Islet of Langerhans (tissue), 1 donor: Measurements from ENCODE around the gene PLA2G4A.

Experiments
- FAIRE-seq: peaks from one replicate; lab custom pipeline; 2011; peaks lifted over from hg19 to GRCh38; lab: Jason Lieb, UNC

The PLA2G4A gene

DNA sequence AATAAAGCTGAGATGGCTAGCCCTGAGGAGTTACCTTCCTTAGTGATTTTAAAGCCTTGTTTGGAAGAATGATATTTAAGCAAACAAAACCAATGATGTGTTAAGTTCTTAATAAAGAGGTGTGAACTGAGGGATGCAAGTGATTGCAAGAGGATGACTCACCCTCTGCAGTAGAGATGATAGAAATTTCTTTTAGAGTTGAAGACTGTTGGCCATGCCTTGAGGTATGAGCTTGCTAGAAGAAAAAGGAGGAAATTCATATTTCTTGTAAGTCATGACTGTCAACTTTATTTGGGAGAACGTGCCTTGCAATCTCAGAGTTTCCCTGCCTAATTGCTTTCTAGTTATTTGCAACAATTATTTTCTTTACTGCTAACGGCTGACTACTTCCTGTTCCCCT, 94.7 kb downstream of the PLA2G4A start:
- no peak for FAIRE-seq

DNA sequence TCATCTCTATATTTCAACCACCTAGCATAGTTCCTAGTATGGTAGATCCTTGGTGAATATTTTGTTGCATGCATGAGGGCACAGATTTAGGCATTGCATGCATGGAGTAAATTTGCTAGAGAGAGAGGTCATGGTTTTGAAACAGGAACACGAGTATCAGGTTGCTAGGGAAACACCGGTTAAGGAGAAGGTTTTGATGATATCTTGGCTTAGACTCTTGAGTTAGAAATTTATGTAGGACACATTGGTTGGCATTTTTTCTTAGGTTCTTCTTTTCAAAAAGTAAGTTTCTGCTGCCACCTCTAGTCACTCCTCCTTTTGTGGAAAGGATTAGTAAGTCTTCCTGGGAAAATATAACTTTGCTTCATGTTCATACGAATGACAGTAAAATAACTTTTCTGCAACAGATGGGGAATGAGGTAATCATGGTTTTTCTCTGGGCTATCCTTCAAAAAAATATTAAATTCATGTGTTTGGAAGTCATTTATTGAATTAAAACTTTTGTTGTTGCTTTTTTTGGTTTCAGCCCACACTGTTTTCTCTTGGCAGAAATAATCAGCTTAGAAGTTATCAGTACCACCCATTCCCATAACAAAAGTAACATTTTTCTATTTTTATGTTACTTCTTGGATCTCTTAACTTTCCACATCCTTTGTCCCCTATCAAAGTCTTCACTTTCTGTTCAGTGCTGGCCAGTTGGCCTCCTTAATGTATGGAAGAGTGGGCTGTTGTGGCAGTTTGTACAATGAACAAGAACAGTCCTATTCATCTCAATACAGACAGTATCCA, 97.3 kb downstream of the PLA2G4A start:
- FAIRE-seq: no peak

DNA sequence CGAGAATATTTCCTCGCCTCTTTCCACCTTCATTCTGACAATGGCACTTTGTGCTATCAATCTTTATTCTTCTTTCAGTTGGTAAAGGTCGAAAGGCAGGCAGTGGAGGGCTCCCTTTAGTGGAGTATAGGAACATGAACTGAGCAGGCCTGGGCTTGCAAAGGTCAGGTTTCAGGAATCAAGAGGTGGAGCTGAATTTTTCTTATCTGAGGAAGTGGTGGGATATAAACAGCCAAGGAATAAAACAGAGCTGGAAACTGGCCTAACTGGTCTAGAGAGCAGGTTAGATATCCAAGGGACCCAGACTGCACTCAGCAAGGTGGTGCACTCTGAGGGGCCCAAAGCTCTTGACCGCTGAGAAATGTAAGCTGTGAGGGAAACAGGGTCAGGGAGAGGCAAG, 99.1 kb downstream of the PLA2G4A start:
- FAIRE-seq: no peak

DNA sequence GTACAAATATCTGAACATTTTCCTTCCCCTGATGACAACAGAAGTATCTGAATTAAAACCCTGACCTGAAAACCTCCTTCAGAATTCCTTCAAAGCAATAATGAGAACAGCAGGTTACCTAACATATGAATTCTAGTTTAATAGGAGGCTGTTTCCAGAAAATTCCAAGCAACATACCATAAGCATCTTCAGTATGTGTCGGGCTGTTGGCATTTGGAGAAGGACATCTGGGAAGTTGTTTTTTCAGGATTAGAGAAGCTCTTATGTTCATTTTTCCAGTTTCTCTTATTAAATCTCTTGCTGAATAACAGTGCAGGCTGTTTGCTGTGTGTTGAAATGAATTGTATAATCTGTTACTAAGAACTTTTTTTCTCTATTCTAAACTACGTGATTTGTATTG, 101.5 kb downstream of the PLA2G4A start:
- no peak for FAIRE-seq

DNA sequence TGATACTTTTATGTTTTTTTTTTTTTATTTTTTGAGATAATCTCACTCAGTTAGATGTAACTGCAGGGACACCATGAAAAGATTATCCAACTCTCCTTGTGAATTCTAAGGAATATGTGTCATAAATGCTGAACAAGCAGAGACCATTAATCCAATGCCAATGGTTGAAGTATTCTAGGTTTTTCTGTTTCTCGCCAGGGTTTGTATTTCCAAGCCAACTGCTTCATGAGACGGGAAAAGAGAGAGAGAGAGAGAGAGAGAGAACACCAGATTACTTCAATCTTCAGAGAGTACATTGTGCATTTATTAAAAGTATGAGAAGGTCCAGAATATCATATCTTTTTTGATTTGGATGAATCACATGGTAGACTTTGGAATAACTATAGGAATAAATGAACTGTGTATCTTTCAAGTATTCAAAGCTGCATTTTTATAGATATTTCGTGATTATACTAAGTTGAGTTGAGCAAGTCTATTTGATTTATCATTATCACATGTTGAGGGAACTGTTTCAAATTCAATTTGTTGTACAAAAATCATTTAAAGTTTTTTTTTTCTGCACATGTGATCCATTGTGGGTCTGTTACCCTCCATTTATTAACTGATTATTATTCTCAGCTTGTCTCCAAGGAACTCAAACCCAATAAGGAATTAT, 108.4 kb downstream of the PLA2G4A start:
- FAIRE-seq: no peak

DNA sequence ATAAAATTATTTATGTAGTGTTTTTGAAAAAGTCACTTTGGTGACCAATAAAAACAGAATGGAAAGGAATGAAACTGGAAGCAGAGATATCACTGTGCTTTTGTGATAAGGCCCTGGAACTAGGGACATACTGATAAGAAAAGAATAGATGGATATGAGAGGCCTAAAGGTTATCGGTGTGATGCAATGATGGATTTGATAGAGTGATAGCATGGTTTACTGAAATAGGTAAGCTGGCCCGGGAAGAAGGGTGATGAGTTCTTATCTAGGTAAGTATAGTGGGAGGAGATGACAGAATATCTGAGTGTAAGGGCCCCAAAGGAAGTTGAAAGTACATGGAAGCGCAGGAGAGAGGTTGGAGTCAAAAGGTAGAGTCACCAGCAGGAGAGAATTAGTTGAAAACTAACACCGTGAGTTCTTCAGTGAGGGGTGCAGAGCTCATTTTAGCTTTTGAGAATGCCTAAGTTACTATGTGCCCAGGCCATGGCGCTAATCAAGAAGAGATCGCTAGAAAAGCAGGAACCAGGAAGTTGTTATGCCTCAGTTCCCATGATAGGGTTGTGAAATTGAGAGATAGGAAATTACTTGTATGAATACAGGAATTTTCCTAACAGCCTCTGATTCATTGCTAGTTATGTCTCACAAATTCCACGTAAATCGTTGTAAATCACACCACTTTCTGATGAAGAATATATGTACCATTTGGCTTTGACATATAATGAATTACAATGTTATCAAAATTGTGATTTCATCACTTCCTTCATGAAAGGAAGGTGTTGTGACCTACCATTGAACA, 115.3 kb downstream of the PLA2G4A start:
- FAIRE-seq: no peak

DNA sequence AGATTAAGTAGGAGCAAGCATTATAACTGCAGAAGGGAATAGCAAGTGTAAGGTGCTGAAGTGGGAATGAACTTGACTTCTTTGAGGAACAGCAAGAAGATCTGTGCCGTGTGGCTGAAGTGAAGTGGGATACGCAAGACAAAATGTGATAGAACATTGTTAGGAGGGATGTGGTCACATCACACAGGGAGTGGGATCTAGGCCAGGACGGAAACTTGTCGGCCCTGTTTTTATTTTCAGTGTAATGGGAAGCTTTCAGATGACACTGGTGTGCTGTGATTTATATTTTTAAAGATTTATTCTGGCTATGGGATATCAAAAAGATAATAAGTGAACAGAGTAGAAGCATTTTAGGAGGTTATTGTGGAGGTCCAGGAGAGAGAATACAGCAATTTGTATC, 116.4 kb downstream of the PLA2G4A start:
- FAIRE-seq: no peak

DNA sequence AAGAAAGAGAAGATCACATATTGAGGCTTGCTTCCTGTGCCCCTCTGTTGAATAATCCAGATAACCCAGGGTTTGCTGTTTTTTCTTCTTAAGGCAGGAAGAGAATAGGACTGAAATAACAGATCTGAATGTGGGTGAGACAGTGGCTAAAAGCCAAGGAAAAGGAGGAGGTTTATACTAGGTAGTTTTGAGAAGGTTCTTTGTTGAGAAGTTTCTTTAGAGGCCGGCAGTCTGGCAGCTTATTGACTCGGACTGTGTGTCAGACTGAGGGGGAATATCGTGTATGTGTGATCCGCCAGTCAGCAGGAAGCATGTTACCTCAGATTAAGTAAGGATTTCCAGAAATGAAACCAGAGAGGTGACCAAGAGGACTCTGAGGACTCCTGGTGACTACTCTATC, 119.8 kb downstream of the PLA2G4A start:
- no peak for FAIRE-seq

DNA sequence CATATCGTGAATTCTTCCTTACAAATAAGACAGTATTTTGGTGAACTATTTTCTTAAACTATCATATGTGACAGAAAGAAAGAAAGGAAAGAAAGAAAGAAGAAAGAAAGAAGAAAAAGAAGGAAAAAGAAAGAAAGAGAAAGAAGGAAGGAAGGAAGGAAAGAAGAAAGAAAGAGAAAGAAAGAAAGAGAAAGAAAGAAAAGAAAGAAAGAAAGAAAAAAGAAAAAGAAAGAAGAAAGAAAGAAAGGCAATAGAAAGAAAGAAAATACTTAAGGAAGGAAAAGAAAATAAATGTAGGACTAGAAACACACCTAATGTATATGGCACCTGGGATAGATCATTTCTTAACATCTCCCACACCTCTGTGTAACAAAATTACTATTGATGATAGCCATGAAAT, 120.4 kb downstream of the PLA2G4A start:
- no peak for FAIRE-seq

DNA sequence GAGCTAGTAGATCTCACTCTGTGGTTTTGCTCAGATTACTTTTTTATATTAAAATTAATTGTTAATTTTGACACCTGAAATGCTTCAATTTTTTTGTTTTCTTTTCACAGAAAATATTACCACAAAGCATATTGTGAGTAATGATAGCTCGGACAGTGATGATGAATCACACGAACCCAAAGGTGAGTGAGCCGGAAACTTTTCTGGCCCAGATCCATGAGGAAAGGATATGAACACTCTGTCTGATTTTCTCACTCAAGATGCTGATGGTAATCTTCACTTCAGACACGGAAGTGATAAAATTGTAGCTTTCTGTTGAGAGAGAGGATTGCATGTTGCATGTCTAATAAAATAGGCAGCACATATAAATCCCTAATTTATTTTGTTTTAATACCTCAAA, 121.8 kb downstream of the PLA2G4A start:
- no peak for FAIRE-seq

DNA sequence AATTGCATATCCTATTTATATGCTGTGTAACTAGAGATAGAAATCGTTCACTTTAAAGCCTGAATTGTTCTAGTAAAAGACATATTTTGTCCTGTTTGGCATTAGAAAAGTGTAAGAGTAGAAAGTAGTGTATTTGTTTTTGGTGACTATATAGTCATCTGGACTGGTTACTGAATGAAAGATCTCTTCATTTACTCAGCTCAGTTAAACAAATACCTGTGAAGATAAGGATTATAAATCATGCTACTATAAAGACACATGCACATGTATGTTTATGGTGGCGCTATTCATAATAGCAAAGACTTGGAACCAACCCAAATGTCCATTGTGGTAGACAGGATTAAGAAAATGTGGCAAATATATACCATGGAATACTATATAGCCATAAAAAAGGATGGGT, 125.1 kb downstream of the PLA2G4A start:
- FAIRE-seq: no peak

DNA sequence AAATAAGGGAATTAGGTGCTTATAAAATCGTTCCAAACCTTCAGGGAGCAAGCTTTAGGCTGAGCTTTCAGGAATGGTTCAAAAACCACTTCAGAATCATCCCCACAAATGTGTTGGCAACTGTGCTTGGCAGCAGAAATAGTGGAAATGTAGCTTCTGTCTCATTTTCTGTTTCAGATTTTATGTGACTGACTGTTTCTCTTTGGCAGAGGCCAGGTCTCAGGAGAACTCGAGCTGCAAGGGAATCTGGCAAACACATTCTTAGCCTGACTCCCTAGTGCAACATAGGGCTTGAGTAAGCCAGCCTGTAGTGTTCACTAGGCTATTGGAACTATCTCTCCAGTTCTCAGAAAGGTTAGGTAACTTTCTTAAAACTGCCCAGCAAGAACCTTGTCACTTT, 128.6 kb downstream of the PLA2G4A start:
- FAIRE-seq: no peak

DNA sequence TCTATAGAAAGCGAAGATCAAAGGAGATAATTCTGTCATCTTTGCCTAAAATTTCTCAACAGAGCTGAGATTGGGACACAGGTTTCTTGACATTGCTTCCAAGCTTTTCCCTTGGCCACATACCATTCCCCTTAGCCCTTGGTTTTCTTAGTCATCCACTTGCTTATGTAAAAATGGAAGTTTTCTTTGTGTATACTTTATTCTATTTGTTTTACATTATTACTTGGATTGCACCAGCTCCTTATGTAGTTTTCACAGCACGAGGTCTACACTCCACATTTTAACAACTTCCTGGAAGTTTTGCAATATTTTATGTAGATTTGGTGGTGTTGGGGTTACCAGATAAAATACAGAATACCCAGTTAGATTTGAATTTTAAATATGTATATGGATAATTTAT, 129.8 kb downstream of the PLA2G4A start:
- no peak for FAIRE-seq

DNA sequence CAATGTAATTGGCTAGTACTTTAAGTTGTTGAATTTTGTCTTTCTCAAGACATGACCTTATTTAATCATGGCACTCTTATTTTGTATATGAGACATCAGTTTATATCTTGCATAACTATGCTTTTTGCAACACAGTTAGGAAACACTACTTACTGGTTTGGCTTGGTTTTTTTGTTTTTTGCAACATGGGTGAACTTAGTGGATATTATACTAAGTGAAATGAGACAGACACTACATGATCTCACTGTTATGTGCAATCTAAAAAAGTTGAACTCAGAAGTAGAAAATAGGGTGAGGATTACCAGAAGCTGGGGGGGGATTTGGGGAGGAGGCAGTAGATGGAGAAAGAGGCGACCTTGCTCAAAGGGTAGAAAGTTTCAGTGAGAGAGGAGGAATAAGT, 132.1 kb downstream of the PLA2G4A start:
- no peak for FAIRE-seq

DNA sequence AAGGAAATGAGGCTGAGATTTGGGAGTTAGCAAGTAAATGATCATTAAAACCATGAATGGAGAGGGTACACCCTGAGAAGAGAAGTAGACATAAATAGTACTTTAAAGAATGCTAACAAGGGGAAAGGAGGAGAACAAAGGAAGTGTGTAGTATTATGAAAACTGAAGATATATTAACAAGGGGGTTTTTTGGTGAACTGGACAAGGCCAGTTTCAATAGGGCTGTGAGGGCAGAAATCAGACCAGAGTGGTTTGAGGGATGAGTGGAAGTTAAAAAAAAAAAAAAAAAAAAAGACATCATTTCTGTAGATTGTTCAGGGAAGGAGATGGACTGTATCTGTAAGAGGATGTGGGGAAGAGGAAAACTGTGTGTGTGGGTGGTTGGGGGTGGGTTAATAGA, 137.1 kb downstream of the PLA2G4A start:
- FAIRE-seq: no peak

DNA sequence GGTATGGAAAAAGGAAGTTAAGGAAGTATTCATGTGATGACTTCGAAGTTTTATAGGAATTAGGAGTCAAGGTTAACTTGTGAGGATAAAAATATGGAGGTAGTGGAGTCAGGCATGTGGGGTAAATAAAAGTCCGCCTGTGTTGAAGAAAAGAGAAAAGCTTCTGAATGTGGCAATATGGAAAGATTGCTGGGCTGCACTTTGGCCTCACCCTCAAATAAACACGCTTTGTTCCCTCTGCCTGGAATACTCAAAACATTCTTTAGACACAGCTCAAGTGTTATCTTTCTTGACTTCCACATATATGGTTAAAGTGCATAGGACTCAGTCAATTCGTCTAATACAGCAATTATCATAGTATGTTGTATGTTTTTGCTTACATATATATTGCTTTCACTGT, 137.7 kb downstream of the PLA2G4A start:
- no peak for FAIRE-seq

DNA sequence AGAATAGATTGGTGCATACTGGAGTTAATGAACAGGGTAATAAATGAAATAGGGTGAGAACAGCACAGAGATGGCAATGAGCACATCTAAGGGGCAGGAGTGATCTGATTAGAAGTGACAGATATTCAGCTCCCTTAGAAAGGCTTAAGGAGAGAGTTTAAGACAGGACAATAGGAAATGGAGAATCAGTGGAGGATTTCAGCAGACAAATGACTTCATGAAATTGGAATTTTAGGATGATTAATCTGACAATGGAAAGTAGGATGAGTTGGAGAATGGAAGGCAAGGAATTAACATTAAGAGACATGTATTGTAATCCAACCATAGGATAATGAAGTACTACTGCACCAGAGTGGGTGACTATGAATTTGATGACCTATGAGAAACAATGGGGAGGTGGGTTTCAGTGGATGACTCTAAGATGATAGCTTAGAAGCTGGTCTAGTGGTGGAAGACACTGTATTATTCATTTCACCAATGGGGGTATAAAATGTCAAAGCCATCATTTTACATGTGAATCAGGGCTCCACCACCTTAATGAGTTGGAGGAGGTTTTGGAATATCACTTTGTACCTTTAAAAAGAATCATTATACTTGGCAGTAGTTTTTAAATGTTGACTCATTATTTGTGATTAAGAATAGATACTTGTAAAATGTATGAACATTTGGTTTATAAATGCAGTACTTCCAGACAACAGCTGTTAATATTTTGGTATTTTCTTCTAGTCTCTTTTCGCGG, 139.1 kb downstream of the PLA2G4A start:
- no peak for FAIRE-seq

DNA sequence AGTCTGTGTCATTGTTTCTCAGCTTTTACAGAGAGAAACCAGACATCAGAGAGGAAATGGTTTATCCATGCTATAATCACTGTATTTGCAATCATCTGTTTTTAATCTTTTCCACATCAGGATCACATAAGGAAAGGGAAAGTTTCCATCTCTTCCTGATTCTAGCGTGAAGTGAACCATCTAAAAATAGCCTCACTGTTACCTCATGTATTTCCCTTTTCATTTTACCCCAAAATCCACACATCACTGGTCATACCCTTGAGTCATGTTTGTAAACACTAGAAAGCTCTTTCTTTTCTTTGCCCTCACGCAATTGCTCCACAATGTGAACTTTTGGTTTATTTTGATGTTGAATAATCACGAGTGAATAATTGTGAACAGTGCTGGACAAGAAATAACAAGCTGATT, 146.0 kb downstream of the PLA2G4A start:
- peak; percentile 90 for FAIRE-seq

DNA sequence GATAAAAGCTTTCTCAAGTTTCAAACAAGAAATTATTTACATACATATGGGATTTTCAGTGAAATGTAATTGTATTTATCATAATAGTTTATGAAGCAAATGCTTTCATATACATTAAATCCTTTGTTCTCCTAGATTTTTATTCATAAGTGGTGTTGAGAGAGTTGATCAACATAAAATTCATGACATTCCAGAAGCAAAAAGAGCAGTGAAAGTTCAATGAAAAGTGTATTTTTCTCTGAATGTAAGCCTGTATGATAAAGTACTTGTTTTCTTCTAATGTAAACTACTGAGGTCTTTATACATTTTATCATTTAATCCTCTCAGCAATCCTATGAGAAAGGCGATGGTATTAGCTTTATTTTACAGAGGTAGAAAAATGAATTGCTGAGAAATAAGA, 146.5 kb downstream of the PLA2G4A start:
- no peak for FAIRE-seq

DNA sequence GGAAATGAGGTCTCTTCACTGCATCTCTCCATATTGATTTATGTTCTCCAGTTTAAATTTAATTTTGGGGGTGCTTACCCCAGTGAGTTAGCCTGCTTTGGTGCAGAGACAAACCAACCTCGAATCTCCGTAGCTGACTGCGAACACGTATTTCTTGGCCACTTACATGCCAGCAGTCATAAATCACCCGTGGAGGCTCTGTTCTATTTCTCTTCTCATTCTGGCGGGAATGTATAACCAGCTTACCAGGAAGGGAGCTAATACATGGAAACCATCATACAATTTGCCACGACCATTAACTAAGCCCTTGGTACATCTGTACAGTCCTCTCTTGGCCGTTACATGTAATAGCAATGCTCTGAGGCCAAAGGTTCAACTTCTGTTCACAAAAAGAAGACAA, 148.0 kb downstream of the PLA2G4A start:
- FAIRE-seq: no peak

DNA sequence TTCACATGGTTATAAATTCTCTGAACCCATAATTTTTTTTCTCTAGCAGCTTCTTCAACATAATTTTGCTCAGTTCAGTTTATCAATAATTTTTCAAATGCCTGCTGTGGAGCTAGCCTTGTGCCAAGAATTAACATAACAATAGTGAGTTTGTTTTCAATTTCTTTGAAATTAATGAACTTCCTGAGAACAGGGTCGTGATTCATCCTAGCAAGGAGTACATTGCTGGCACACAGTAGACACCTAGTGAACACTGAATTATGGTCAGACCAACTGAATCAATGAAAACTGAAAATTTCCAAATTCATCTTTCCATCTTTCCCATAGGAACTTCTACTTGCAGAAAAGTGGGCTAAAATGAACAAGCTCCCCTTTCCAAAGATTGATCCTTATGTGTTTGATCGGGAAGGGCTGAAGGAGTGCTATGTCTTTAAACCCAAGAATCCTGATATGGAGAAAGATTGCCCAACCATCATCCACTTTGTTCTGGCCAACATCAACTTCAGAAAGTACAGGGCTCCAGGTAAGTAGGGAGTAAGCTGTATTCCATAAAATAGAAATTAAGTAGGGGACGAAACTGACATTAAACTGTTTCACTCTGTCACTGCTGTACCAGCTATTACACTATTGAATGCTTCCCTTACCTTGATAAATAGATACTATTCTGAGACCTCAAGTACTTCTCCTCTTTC, 148.7 kb downstream of the PLA2G4A start:
- no peak for FAIRE-seq
